ENCODE results near the gene PILRA. TPM values are rescaled to one million over a fixed set of nuclear protein-coding genes. Genes with fewer than 3 reads are reported as not detected.

The PILRA gene
- total and polyA plus RNA-seq, 4 donors = 9.9 to 122 (median 27.5) TPM

DNA sequence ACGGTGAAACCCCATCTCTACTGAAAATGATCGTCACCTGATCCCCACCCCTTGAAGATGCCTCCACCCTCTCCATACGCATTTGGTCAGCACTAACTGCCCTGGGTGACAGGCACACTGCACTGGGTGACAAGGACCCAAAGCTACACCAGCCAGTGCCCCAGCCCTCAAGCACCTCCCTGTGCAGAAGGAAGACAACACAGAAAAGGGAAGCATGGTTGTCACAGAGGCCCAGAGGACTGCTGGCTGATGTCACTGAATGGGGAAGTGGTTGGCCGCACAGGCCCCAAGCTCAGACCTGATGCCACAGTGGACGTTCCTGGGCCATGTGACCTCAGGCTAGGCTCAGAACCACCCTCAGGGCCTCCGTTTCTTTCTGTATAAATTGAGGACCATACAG, 4.2 kb upstream of the PILRA start:
- peak overlapping the region in 1 of 2 donors; percentile 55 for H3K27ac ChIP-seq (ENCODE audit: low read depth in 1 of 2, low read length in 1 of 2)

DNA sequence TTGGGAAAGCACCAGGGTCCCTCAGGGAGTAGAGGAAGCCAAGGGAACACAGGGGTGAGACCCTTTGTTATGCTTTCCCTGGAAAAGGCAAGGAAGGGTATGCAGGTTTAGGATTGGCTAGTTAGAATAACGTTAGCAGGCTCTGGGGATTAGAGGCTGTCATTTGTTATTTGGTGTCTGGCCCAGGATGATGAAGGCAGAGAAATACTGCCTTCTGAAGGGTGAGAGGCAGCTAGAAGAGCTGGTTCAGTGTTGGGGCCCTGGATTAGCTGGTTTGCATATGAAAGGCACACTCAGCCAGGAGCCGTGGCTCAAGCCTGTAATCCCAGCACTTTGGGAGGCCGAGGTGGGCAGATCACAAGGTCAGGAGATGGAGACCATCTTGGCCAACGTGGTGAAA, 3.0 kb upstream of the PILRA start:
- TF ChIP-seq, protein P1, sequence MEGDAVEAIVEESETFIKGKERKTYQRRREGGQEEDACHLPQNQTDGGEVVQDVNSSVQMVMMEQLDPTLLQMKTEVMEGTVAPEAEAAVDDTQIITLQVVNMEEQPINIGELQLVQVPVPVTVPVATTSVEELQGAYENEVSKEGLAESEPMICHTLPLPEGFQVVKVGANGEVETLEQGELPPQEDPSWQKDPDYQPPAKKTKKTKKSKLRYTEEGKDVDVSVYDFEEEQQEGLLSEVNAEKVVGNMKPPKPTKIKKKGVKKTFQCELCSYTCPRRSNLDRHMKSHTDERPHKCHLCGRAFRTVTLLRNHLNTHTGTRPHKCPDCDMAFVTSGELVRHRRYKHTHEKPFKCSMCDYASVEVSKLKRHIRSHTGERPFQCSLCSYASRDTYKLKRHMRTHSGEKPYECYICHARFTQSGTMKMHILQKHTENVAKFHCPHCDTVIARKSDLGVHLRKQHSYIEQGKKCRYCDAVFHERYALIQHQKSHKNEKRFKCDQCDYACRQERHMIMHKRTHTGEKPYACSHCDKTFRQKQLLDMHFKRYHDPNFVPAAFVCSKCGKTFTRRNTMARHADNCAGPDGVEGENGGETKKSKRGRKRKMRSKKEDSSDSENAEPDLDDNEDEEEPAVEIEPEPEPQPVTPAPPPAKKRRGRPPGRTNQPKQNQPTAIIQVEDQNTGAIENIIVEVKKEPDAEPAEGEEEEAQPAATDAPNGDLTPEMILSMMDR (IDR thresholded peaks at IDR 0.05; ENCODE audit: control extremely low read depth, extremely low read depth) = no peak
- DNase-seq (no peak), ATAC-seq (ENCODE audit: insufficient read depth, low FRiP score) (no peak)
- WGBS, 2 donors = 51 to 70% methylated on average over 4 of the region's 4 CpGs
- Histone ChIP-seq H3K4me3 (no peak overlapping the region), H3K27me3 (ENCODE audit: control insufficient read depth in 3 of 3, insufficient read depth in 3 of 3, low read length in 2 of 3) (no peaks in the 10 kb centered on the region), H3K36me3 (ENCODE audit: control insufficient read depth in 4 of 4, insufficient read depth in 4 of 4, low read length in 4 of 4) (peaks cover 0 to 7% (median 0%) of the 10 kb centered on the region in 4 donors), H3K9me3 (ENCODE audit: control insufficient read depth in 4 of 4, insufficient read depth in 3 of 4, low read length in 3 of 4) (peaks cover 0 to 2% (median 0%) of the 10 kb centered on the region in 4 donors), H3K9ac (ENCODE audit: insufficient read depth in 1 of 2, low read length in 2 of 2) (no peak overlapping the region), H3K27ac (ENCODE audit: low read depth in 1 of 2, low read length in 1 of 2) (peak overlapping the region in 1 of 2 donors; percentile 27), H3K4me1 (ENCODE audit: control insufficient read depth in 5 of 5, insufficient read depth in 5 of 5, low read length in 5 of 5) (peaks cover 0 to 8% (median 0%) of the 10 kb centered on the region in 5 donors)

More for the DNA sequence above, 4.2 kb upstream of the PILRA start:
- peak; percentile 79 for ATAC-seq (ENCODE audit: insufficient read depth, low FRiP score)
- Histone ChIP-seq H3K9me3 (ENCODE audit: control insufficient read depth in 4 of 4, insufficient read depth in 3 of 4, low read length in 3 of 4) (peaks cover 0 to 2% (median 0%) of the 10 kb centered on the region in 4 donors), H3K4me3 (no peak overlapping the region), H3K9ac (ENCODE audit: insufficient read depth in 1 of 2, low read length in 2 of 2) (no peak overlapping the region), H3K36me3 (ENCODE audit: control insufficient read depth in 4 of 4, insufficient read depth in 4 of 4, low read length in 4 of 4) (peaks cover 0 to 7% (median 4%) of the 10 kb centered on the region in 4 donors), H3K27me3 (ENCODE audit: control insufficient read depth in 3 of 3, insufficient read depth in 3 of 3, low read length in 2 of 3) (no peaks in the 10 kb centered on the region), H3K4me1 (ENCODE audit: control insufficient read depth in 5 of 5, insufficient read depth in 5 of 5, low read length in 5 of 5) (peaks cover 0 to 6% (median 0%) of the 10 kb centered on the region in 5 donors)
- peak in 1 of 3 donors; percentile 26 for DNase-seq
- TF ChIP-seq, protein P1 (IDR thresholded peaks at IDR 0.05; ENCODE audit: control extremely low read depth, extremely low read depth) = no peak
- WGBS, 2 donors = 29 to 60% methylated on average over 6 of the region's 6 CpGs

DNA sequence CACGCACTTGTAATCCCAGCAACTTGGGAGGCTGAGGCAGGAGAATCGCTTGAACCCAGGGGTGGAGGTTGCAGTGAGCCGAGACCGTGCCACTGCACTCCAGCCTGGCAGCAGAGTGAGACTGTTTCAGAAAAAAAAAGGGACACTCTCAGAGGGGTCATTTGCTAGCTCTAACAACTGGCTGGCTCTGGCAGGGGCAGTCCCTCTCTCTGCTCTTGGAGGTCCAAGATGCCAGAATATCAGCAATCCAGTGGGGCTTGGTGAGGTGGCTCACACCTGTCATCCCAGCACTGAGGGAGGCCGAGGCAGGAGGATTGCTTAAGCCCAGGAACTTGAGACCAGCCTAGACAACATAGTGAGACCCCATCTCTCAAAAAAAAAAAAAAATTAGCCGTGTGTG, 2.5 kb upstream of the PILRA start:
- no peak overlapping the region for H3K4me3 ChIP-seq
- peaks cover 0 to 8% (median 0%) of the 10 kb centered on the region in 5 donors for H3K4me1 ChIP-seq (ENCODE audit: control insufficient read depth in 5 of 5, insufficient read depth in 5 of 5, low read length in 5 of 5)
- no peak overlapping the region for H3K9ac ChIP-seq (ENCODE audit: insufficient read depth in 1 of 2, low read length in 2 of 2)
- H3K9me3 ChIP-seq (ENCODE audit: control insufficient read depth in 4 of 4, insufficient read depth in 3 of 4, low read length in 3 of 4) = peaks cover 0 to 2% (median 0%) of the 10 kb centered on the region in 4 donors
- 77 to 90% methylated on average over 6 of the region's 6 CpGs for WGBS, 2 donors
- DNase-seq = no peak
- no peak overlapping the region for H3K27ac ChIP-seq (ENCODE audit: low read depth in 1 of 2, low read length in 1 of 2)
- no peaks in the 10 kb centered on the region for H3K27me3 ChIP-seq (ENCODE audit: control insufficient read depth in 3 of 3, insufficient read depth in 3 of 3, low read length in 2 of 3)
- peaks cover 0 to 7% (median 0%) of the 10 kb centered on the region in 4 donors for H3K36me3 ChIP-seq (ENCODE audit: control insufficient read depth in 4 of 4, insufficient read depth in 4 of 4, low read length in 4 of 4)
- TF ChIP-seq, protein P1 (IDR thresholded peaks at IDR 0.05; ENCODE audit: control extremely low read depth, extremely low read depth) = no peak
- no peak for ATAC-seq (ENCODE audit: insufficient read depth, low FRiP score)
